Measurements from ENCODE around the gene SQOR.

DNA sequence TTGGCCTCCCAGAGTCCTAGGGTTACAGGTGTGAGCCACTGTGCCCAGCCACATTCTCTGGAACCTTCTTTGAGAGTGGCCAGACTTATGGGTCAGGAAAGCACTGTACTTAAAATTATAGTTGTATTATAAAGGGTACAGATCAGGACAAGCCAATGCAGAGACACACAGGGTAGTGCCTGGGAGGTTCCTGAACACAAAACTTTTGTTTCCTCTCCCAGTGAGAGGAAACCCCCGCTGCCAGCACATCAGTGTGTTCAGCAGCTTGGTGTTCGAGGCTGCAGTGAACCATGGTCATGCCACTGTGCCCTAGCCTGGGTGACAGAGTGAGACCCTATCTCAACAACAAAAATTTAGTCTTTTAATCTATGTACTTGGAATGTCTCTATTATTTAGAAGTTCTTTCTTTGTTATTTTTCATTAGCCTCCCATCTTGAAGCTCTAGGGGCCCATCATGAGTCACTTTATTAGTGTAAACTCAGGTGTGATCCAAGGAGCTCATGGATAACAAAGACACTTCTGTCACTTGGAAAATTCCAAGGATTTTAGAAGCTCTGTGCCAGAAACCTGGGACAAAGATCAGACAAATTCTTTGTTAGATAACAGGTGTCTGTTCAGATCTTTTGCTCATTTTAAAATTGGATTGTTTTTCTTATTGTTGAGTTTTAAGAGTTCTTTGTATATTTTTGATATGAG is 39.8 kb upstream of the SQOR start:
- TF ChIP-seq CTCF (conservative IDR thresholded peaks at IDR 0.05; ENCODE audit: low read depth, low read length) (no peak), POLR2A (IDR thresholded peaks at IDR 0.05; ENCODE audit: low read depth, low read length) (no peak), CHD1 (IDR thresholded peaks at IDR 0.05; ENCODE audit: low read depth, low read length) (no peak), BHLHE40 (IDR thresholded peaks at IDR 0.05; ENCODE audit: low read depth, low read length) (no peak), MXI1 (IDR thresholded peaks at IDR 0.05; ENCODE audit: borderline replicate concordance, low read depth, low read length) (no peak)

All from IMR-90 (cell line).